IMR-90 (cell line): ENCODE measurements around the gene SYPL1. TPM values are rescaled to one million over a fixed set of nuclear protein-coding genes. Genes with fewer than 3 reads are reported as not detected.

Experiments used
- ATAC-seq: fragments of 200-7000 bp; cut with Tn5 transposase; 2 replicates; pipeline ENCODE4 v1.9.1; 2020; ENCODE audit warnings: low read depth, mild to moderate bottlenecking, moderate library complexity
- BruUV-seq: library from RNA; stranded (reverse); fragments of 400-500 nt; replicated peaks from 2 replicates; lab custom pipeline; 2021; lab: Mats Ljungman, UMichigan
- CTCF ChIA-PET: fragments of 300-600 bp; formaldehyde crosslinking; extraction: SDS; loops from one replicate; lab custom pipeline; 2021; ENCODE audit warnings: antibody characterized with exemption; lab: Yijun Ruan, JAX
- POLR2A ChIA-PET: fragments of 300-600 bp; sonication (Branson Sonifier 250); formaldehyde crosslinking; loops from one replicate; lab custom pipeline; 2022; ENCODE audit warnings: antibody characterized with exemption; ENCODE audit not compliant: unreplicated experiment; lab: Charles Lee
- DNase-seq: peaks from one replicate; pipeline ENCODE4 v3.0.0; 2013
- H2AFZ ChIP-seq: replicated peaks from 2 replicates; pipeline ENCODE3; 2013; ENCODE audit warnings: low read length, mild to moderate bottlenecking; ENCODE audit not compliant: poor library complexity
- H2AK5ac ChIP-seq: 2 replicates; pipeline ENCODE4 v1.6.1; 2013; ENCODE audit warnings: low read depth, low read length, inconsistent platforms
- H2AK9ac ChIP-seq: replicated peaks from 2 replicates; pipeline ENCODE3; 2013; ENCODE audit warnings: mild to moderate bottlenecking, low read depth, low read length, moderate library complexity; ENCODE audit not compliant: poor library complexity
- H2BK120ac ChIP-seq: 2 replicates; pipeline ENCODE4 v1.6.1; 2013; ENCODE audit warnings: low read depth, low read length, inconsistent platforms
- H2BK15ac ChIP-seq: 3 replicates; pipeline ENCODE4 v1.6.1; 2013; ENCODE audit warnings: low read depth, low read length, inconsistent platforms
- H2BK20ac ChIP-seq: 2 replicates; pipeline ENCODE4 v1.6.1; 2013; ENCODE audit warnings: low read depth, mild to moderate bottlenecking, inconsistent platforms, low read length, moderate library complexity
- H2BK5ac ChIP-seq: 2 replicates; pipeline ENCODE4 v1.6.1; 2013; ENCODE audit warnings: mild to moderate bottlenecking, low read depth, low read length, inconsistent platforms; ENCODE audit not compliant: poor library complexity, severe bottlenecking
- H3K14ac ChIP-seq: replicated peaks from 2 replicates; pipeline ENCODE4 v1.6.1; 2013; ENCODE audit warnings: low read depth, low read length, inconsistent platforms
- H3K18ac ChIP-seq: 2 replicates; pipeline ENCODE4 v1.6.1; 2013; ENCODE audit warnings: low read depth, low read length, control low read depth
- H3K23ac ChIP-seq: 2 replicates; pipeline ENCODE4 v1.6.1; 2013; ENCODE audit warnings: low read depth, low read length, inconsistent platforms
- H3K27ac ChIP-seq: 2 replicates; pipeline ENCODE4 v1.5.1; 2013; ENCODE audit warnings: mild to moderate bottlenecking, control low read depth, low read length; ENCODE audit not compliant: insufficient read depth
- H3K27me3 ChIP-seq: 2 replicates; pipeline ENCODE4 v1.6.1; 2013; ENCODE audit warnings: low read length; ENCODE audit not compliant: control insufficient read depth, insufficient read depth
- H3K36me3 ChIP-seq: 2 replicates; pipeline ENCODE4 v1.6.1; 2013; ENCODE audit warnings: low read length, mixed read lengths; ENCODE audit not compliant: control insufficient read depth, insufficient read depth
- H3K4ac ChIP-seq: 2 replicates; pipeline ENCODE4 v1.6.1; 2013; ENCODE audit warnings: low read depth, low read length, inconsistent platforms
- H3K4me1 ChIP-seq: 2 replicates; pipeline ENCODE4 v1.6.1; 2013; ENCODE audit warnings: low read length, mixed read lengths; ENCODE audit not compliant: control insufficient read depth, insufficient read depth
- H3K4me2 ChIP-seq: 2 replicates; pipeline ENCODE4 v1.6.1; 2013; ENCODE audit warnings: low read depth, mild to moderate bottlenecking, control low read depth, low read length, moderate library complexity
- H3K4me3 ChIP-seq: 2 replicates; pipeline ENCODE4 v1.5.1; 2013; ENCODE audit warnings: low read depth, mild to moderate bottlenecking, control low read depth, low read length, moderate library complexity; ENCODE audit not compliant: insufficient read depth
- H3K56ac ChIP-seq: 2 replicates; pipeline ENCODE4 v1.6.1; 2013; ENCODE audit warnings: low read length, inconsistent platforms; ENCODE audit not compliant: insufficient read depth; ENCODE audit errors: extremely low read depth
- H3K79me1 ChIP-seq, 2 experiments: 2 replicates each; pipeline ENCODE4 v1.6.1; 2013; ENCODE audit warnings: low read length in 2 of 2, inconsistent platforms in 1 of 2, low read depth in 1 of 2
- H3K9ac ChIP-seq: 2 replicates; pipeline ENCODE4 v1.6.1; 2013; ENCODE audit warnings: low read depth, low read length, control low read depth
- H3K9me1 ChIP-seq: 2 replicates; pipeline ENCODE4 v1.6.1; 2013; ENCODE audit warnings: low read length, inconsistent platforms; ENCODE audit not compliant: insufficient read depth
- H3K9me3 ChIP-seq: 2 replicates; pipeline ENCODE4 v1.6.1; 2013; ENCODE audit warnings: low read length; ENCODE audit not compliant: control insufficient read depth, insufficient read depth
- H4K20me1 ChIP-seq: 2 replicates; pipeline ENCODE4 v1.6.1; 2013; ENCODE audit warnings: low read length, inconsistent platforms; ENCODE audit not compliant: insufficient read depth
- H4K5ac ChIP-seq: 2 replicates; pipeline ENCODE4 v1.6.1; 2013; ENCODE audit warnings: mild to moderate bottlenecking, low read depth, low read length, control low read depth
- H4K8ac ChIP-seq, 2 experiments: 2 replicates each; pipeline ENCODE4 v1.6.1; 2013; ENCODE audit warnings: low read depth in 2 of 2, low read length in 2 of 2, control low read depth in 1 of 2, inconsistent platforms in 1 of 2
- H4K91ac ChIP-seq: 2 replicates; pipeline ENCODE4 v1.6.1; 2013; ENCODE audit warnings: low read depth, low read length, inconsistent platforms; ENCODE audit not compliant: insufficient read depth
- BHLHE40 ChIP-seq: fragments of 150-350 bp; IDR thresholded peaks from 2 replicates; pipeline ENCODE4 v1.6.1; 2016; ENCODE audit warnings: mild to moderate bottlenecking, low read depth, low read length
- CEBPB ChIP-seq: IDR thresholded peaks from 2 replicates; pipeline ENCODE4 v1.6.1; 2012; ENCODE audit warnings: low read depth, low read length, improper control_type of control experiment
- CHD1 ChIP-seq: IDR thresholded peaks from 2 replicates; pipeline ENCODE4 v1.6.1; 2012; ENCODE audit warnings: low read depth, low read length, improper control_type of control experiment
- CTCF ChIP-seq: conservative IDR thresholded peaks from 2 replicates; pipeline ENCODE4 v1.5.1; 2012; ENCODE audit warnings: mild to moderate bottlenecking, low read depth, low read length, improper control_type of control experiment
- FOS ChIP-seq: fragments of 150-350 bp; IDR thresholded peaks from 2 replicates; pipeline ENCODE4 v1.6.1; 2016; ENCODE audit warnings: low read depth, low read length
- MAFK ChIP-seq: IDR thresholded peaks from 2 replicates; pipeline ENCODE4 v1.6.1; 2012; ENCODE audit warnings: low read depth, low read length, improper control_type of control experiment
- MAZ ChIP-seq: IDR thresholded peaks from 2 replicates; pipeline ENCODE4 v1.6.1; 2012; ENCODE audit warnings: low read depth, mild to moderate bottlenecking, low read length, improper control_type of control experiment, moderate library complexity, borderline replicate concordance
- MXI1 ChIP-seq: IDR thresholded peaks from 2 replicates; pipeline ENCODE4 v1.6.1; 2012; ENCODE audit warnings: low read depth, mild to moderate bottlenecking, low read length, moderate library complexity, borderline replicate concordance
- NFE2L2 ChIP-seq: fragments of 150-350 bp; IDR thresholded peaks from 2 replicates; pipeline ENCODE4 v1.6.1; 2016; ENCODE audit warnings: low read depth, mild to moderate bottlenecking, low read length
- POLR2A ChIP-seq: IDR thresholded peaks from 2 replicates; pipeline ENCODE4 v1.6.1; 2012; ENCODE audit warnings: mild to moderate bottlenecking, low read depth, low read length
- RAD21 ChIP-seq: IDR thresholded peaks from 2 replicates; pipeline ENCODE4 v1.6.1; 2012; ENCODE audit warnings: low read length, improper control_type of control experiment
- RCOR1 ChIP-seq: IDR thresholded peaks from 2 replicates; pipeline ENCODE4 v1.6.1; 2012; ENCODE audit warnings: mild to moderate bottlenecking, low read length, improper control_type of control experiment; ENCODE audit not compliant: insufficient replicate concordance
- RFX5 ChIP-seq: IDR thresholded peaks from 2 replicates; pipeline ENCODE4 v1.8.0; 2012; ENCODE audit warnings: low read depth, mild to moderate bottlenecking, low read length, moderate library complexity
- SMC3 ChIP-seq: fragments of 150-350 bp; IDR thresholded peaks from 2 replicates; pipeline ENCODE4 v1.6.1; 2016; ENCODE audit warnings: low read depth, mild to moderate bottlenecking, antibody characterized with exemption, low read length, moderate library complexity
- USF2 ChIP-seq: fragments of 150-350 bp; IDR thresholded peaks from 2 replicates; pipeline ENCODE4 v1.6.1; 2017; ENCODE audit warnings: mild to moderate bottlenecking, antibody characterized with exemption, low read length, low read depth
- WGBS, 2 experiments: methylation state at CpG; one replicate each; pipeline versions ENCODE4 v1.1.5 to v1.1.7; 2013; ENCODE audit warnings: missing lambda C conversion rate in 2 of 2; ENCODE audit not compliant: insufficient read length in 1 of 2; ENCODE audit errors: extremely low coverage in 2 of 2; 5-methylcytosine and 5-hydroxymethylcytosine counted together
- dilution Hi-C: fragments of 300-500 bp; cut with HindIII; formaldehyde crosslinking; loops from one replicate; pipeline ENCODE4 v1.14.3; 2018; ENCODE audit warnings: low sequenced_read_pairs; ENCODE audit not compliant: unreplicated experiment
- in situ Hi-C: fragments of 300-500 bp; cut with MboI; formaldehyde crosslinking; loops from 3 replicates; pipeline ENCODE4 v1.14.3; 2019; ENCODE audit warnings: low sequenced_read_pairs, inconsistent platforms, mixed read lengths
- intact Hi-C: fragments of 100-400 bp; cut with micrococcal nuclease; formaldehyde crosslinking; loops from 2 replicates; pipeline ENCODE4 v1.10.0; 2022
- polyA plus RNA-seq, 3 experiments: library from polyadenylated mRNA; depleted of rRNA; stranded (reverse); fragments of >200 nt; gene quantifications; 2 replicates each; pipeline ENCODE4 v1.2.3, GENCODE V29; 2012; ENCODE audit warnings: low replicate concordance in 1 of 3
- total RNA-seq: library from RNA; depleted of rRNA; stranded (reverse); fragments of >200 nt; gene quantifications from 2 replicates; pipeline ENCODE4 v1.2.3, GENCODE V29; 2012

The SYPL1 gene
- total and polyA plus RNA-seq, 2 of the 4 experiments (the other 2 are of a cell fraction) = 19.0 to 45.0 TPM

- ChIA-PET POLR2A (no interaction called here), CTCF (interaction anchor here (0.9 kb wide), 1 partner anchor 314 kb away, joined by 3 read pairs; no protein-coding TSS in a partner anchor)
- Histone ChIP-seq H2AK9ac (no peak overlapping the region), H2AK5ac (no peak overlapping the region), H2BK120ac (no peak overlapping the region), H4K8ac (no peak overlapping the region), H4K91ac (no peak overlapping the region), H3K27me3 (peaks cover 21% of the 10 kb centered on the region), H4K5ac (no peak overlapping the region), H3K79me1 (no peaks in the 10 kb centered on the region), H3K14ac (no peak overlapping the region), H3K18ac (no peak overlapping the region), H3K4ac (no peak overlapping the region), H3K4me2 (no peak overlapping the region), H3K9me1 (0 out of 2 replicates have a peak, but pooled peaks cover 2% of the 10 kb centered on the region), H3K9ac (no peak overlapping the region), H3K56ac (no peak overlapping the region), H2AFZ (no peak overlapping the region), H3K27ac (no peak overlapping the region), H2BK20ac (no peak overlapping the region), H3K36me3 (no peaks in the 10 kb centered on the region), H3K4me3 (no peak overlapping the region), H3K4me1 (peaks cover 7% of the 10 kb centered on the region), H2BK5ac (no peak overlapping the region), H4K20me1 (no peaks in the 10 kb centered on the region), H3K9me3 (no peaks in the 10 kb centered on the region), H3K23ac (no peak overlapping the region), H2BK15ac (no peak overlapping the region)
- 100% methylated on average over 1 of the region's 10 CpGs; no CpG with 5 or more reads in 1 of the 2 experiments for WGBS, 2 experiments
- intact Hi-C loops (loop anchor here (10.0 kb wide), 2 partner anchors 463 to 903 kb away; partner anchors contain the start of gene EFCAB10), in situ Hi-C loops (no loop called here), dilution Hi-C loops (no loop called here)
- no TSS peak for BruUV-seq
- ATAC-seq (no peak), DNase-seq (no peak)
- TF ChIP-seq RCOR1 (no peak), USF2 (no peak), RFX5 (no peak), POLR2A (no peak), FOS (no peak), BHLHE40 (no peak), MAZ (no peak), NFE2L2 (no peak), RAD21 (no peak), MXI1 (no peak), CHD1 (no peak), SMC3 (no peak), CTCF (no peak), CEBPB (no peak), MAFK (no peak)
These were observed 64.0 kb downstream of the SYPL1 start for GRCh38 chr7:106047818-106048705.
